ENCODE measurements around the gene TK1. TPM values are rescaled to one million over a fixed set of nuclear protein-coding genes. Genes with fewer than 3 reads are reported as not detected.
A peak's percentile ranks its signal among the peaks of the same experiment; 100 is the strongest.
"Not testable (repeated sequence)": the region's sequence is repeated elsewhere in the genome, so short reads cannot be mapped to it uniquely, and the experiment has no call there.

Gene TK1
- total RNA-seq, result 23.3 and 51.8 TPM in 2 replicates

- DNase-seq (ENCODE audit: extremely low read depth, low read depth, low spot score), result peak; percentile 68
Measured at GRCh38 chr17:78186692-78187595, at the start of gene TK1, which contains the start of gene AFMID. Gene TK1 (minus strand): TSS chr17:78187052. CDS start chr17:78186994, 58 bp downstream. Gene AFMID (plus strand): TSS chr17:78187362. CDS start chr17:78187371, 9 bp downstream.

- no peak for DNase-seq (ENCODE audit: extremely low read depth, low read depth, low spot score)
Measured at GRCh38 chr17:78235885-78236284, 49.0 kb upstream of the TK1 start.

- DNase-seq (ENCODE audit: extremely low read depth, low read depth, low spot score), result not testable (repeated sequence)
Measured at GRCh38 chr17:78235022-78235421, 48.2 kb upstream of the TK1 start.

- DNase-seq (ENCODE audit: extremely low read depth, low read depth, low spot score), result no peak
Measured at GRCh38 chr17:78234261-78234865, 47.5 kb upstream of the TK1 start.

- no peak for DNase-seq (ENCODE audit: extremely low read depth, low read depth, low spot score)
Measured at GRCh38 chr17:78233678-78234077, 46.8 kb upstream of the TK1 start.

GRCh38 chr17:78232859-78233173, 46.0 kb upstream of the TK1 start:
- no peak for DNase-seq (ENCODE audit: extremely low read depth, low read depth, low spot score)

- no peak for DNase-seq (ENCODE audit: extremely low read depth, low read depth, low spot score)
Measured at GRCh38 chr17:78231991-78232858, 45.4 kb upstream of the TK1 start.

- DNase-seq (ENCODE audit: extremely low read depth, low read depth, low spot score), result no peak
Measured at GRCh38 chr17:78230996-78231935, 44.4 kb upstream of the TK1 start, which contains the start of gene TMEM235. Gene TMEM235 (plus strand): TSS chr17:78231631. CDS start chr17:78232024, 393 bp downstream.

GRCh38 chr17:78230252-78230962, 43.6 kb upstream of the TK1 start:
- DNase-seq (ENCODE audit: extremely low read depth, low read depth, low spot score), result no peak

- DNase-seq (ENCODE audit: extremely low read depth, low read depth, low spot score), result no peak
Measured at GRCh38 chr17:78228176-78228575, 41.3 kb upstream of the TK1 start.

GRCh38 chr17:78227455-78227916, 40.6 kb upstream of the TK1 start:
- no peak for DNase-seq (ENCODE audit: extremely low read depth, low read depth, low spot score)

- DNase-seq (ENCODE audit: extremely low read depth, low read depth, low spot score), result no peak
Measured at GRCh38 chr17:78226759-78227454, 40.1 kb upstream of the TK1 start.

GRCh38 chr17:78226055-78226758, 39.4 kb upstream of the TK1 start:
- DNase-seq (ENCODE audit: extremely low read depth, low read depth, low spot score), result no peak

- DNase-seq (ENCODE audit: extremely low read depth, low read depth, low spot score), result no peak
Measured at GRCh38 chr17:78225088-78225865, 38.4 kb upstream of the TK1 start.

- no peak for DNase-seq (ENCODE audit: extremely low read depth, low read depth, low spot score)
Measured at GRCh38 chr17:78224231-78225087, 37.6 kb upstream of the TK1 start.

GRCh38 chr17:78223765-78224164, 36.9 kb upstream of the TK1 start:
- no peak for DNase-seq (ENCODE audit: extremely low read depth, low read depth, low spot score)
